GM21423 (cell line): Measurements from ENCODE around the gene NRXN2.
"Not testable (repeated sequence)": the region's sequence is repeated elsewhere in the genome, so short reads cannot be mapped to it uniquely, and the experiment has no call there.

Source experiments
- ATAC-seq: cut with Tn5 transposase; IDR thresholded peaks from one replicate; pipeline ENCODE4 v1.9.1; 2021; ENCODE audit warnings: mild to moderate bottlenecking, moderate library complexity; ENCODE audit not compliant: unreplicated experiment

NRXN2 gene

DNA sequence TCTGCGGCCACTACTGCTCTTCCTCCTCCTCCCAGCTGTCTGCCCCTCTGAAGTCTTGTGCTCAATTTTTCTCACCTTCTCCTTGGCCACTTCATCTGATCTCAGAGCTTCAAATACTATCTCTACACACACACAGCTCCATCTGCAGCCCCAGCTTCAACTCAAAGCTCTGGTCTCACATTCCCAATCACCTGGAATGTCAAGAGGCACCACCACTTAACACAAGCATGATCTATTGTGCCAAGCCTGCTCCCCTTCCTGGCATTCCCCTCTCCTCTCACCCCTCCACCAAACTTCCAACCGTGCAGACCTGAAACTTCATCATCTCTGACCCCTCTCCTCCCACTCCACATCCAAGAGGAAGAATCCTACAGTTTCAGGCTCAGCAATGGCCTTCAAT lies 17.5 kb downstream of the NRXN2 start:
- no peak for ATAC-seq

- no peak for ATAC-seq
These were observed 19.9 kb downstream of the NRXN2 start for GRCh38 chr11:64703048-64703447.

DNA sequence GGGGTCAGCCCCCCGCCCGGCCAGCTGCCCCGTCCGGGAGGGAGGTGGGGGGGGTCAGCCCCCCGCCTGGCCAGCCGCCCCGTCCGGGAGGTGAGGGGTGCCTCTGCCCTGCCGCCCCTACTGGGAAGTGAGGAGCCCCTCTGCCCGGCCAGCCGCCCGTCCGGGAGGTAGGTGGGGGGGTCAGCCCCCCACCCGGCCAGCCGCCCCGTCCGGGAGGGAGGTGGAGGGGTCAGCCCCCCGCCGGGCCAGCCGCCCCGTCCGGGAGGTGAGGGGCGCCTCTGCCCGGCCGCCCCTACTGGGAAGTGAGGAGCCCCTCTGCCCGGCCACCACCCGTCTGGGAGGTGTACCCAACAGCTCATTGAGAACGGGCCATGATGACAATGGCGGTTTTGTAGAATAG lies 21.0 kb downstream of the NRXN2 start:
- ATAC-seq, result not testable (repeated sequence)

GRCh38 chr11:64698427-64698826 lies 24.6 kb downstream of the NRXN2 start:
- ATAC-seq, result no peak

DNA sequence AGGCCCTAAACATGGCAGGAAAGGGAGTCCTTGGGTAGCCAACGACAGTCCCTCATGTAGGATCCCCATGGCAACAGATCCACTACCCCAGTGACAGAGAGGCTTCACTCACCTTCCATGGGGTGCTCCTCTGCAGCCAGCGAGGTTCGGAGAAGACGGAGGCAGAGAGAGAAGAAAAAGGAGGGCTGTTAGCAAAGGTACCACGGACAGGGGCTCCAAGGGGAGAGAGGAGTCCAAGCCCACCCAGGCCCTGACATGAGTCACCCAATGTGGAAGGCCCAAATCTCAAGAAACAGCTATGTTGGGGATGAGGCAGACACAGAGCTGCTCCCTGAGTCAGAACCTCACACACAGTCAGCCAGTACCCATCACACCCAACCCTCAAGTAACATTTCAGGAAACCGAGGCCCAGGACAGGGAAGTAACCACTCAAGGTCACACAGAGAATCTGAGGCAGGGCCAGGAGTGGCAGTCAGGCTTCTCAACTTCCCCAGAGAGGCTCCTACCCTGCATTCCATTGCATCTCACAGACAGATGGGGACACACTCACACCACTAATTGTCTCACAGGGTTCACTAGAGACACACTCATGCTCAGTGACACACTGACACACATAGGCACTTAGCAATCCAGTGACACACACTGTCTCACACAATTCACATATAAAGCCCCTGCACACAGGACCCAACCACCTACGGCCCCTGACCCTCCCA lies 25.2 kb downstream of the NRXN2 start:
- no peak for ATAC-seq

DNA sequence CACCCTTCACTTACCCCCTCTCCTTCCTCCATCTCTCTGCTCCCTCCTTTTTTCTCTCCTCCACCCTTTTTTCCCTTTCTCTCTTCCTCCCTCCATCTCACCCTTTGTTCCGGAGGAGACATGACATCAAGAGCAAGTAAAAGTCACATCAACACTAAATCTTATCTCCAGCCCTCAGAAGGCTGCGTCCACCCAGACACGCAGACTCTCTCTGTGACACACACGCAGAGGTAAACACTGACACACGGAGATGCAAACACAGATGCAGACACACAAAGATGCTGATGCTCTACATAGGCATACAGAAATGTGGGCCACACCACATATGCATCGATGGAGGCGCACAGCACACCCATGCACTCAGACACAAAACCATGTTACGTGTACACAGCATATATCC lies 27.0 kb downstream of the NRXN2 start:
- ATAC-seq, result no peak

- ATAC-seq, result no peak
These were observed 27.4 kb downstream of the NRXN2 start for GRCh38 chr11:64695548-64695947.

GRCh38 chr11:64694821-64695365 lies 28.1 kb downstream of the NRXN2 start:
- no peak for ATAC-seq

DNA sequence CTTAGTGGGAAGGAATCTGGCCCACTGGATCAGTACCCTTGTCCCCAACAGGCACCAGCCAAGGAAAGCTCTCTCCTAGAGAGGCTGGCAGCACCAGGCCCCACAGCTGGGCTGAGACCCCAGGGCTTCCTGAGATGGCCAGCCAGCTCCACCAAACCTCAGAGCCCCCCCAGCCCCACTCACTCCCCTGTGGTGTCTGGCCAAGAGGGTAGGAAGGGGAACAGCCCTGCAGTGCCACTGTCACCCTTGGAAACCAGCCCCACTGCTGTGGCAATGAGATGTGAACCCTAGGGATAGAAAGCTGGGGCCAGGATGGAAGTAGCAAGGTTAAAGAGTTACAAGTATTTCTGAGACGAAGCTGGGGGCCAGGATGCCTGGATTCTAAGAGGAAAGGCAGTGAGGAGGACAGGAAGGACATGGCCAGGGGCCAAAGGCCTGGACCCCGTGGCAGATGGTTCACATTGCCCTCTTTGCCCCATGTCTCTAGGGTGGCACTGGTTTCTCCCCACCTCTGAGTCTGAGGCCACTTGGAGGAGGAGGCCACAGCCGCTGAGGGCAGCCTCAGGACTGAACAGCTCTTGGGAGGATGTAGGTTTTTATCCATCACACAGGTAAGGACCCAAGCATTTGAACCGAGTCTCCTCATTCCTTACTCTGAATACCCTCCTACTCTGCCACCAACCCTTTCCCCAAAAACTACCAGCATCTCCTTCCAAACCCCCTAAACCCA lies 28.8 kb downstream of the NRXN2 start:
- ATAC-seq, result no peak

GRCh38 chr11:64692764-64693331 lies 30.1 kb downstream of the NRXN2 start:
- ATAC-seq, result no peak

- ATAC-seq, result no peak
These were observed 31.5 kb downstream of the NRXN2 start for GRCh38 chr11:64691543-64691942.

GRCh38 chr11:64690235-64690634 lies 32.8 kb downstream of the NRXN2 start:
- ATAC-seq, result no peak

DNA sequence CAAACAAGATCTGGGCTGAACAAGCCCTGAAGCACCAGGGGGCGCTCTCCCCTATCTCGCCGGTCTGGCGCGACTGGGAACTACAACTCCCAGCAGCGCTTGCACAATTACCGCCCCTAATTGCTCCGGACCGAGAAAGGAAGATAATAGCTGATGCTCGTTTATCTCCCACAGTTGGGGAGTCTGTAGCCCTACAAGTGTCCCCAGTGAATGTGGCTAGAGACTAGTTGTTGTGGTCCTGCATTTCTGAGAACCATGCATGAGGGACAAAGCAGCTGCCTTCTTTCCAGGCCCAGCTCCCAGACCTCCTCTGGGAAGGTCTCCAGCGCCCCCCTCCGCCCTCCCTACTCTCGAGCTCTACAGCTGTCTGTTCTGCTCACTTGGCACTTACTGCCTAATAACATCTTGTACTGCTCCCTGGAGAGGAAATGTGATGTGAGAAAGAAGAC lies 34.4 kb downstream of the NRXN2 start:
- peak; percentile 82 for ATAC-seq

GRCh38 chr11:64687643-64688533 lies 35.1 kb downstream of the NRXN2 start:
- ATAC-seq, result no peak

GRCh38 chr11:64687204-64687603 lies 35.8 kb downstream of the NRXN2 start:
- ATAC-seq, result no peak

DNA sequence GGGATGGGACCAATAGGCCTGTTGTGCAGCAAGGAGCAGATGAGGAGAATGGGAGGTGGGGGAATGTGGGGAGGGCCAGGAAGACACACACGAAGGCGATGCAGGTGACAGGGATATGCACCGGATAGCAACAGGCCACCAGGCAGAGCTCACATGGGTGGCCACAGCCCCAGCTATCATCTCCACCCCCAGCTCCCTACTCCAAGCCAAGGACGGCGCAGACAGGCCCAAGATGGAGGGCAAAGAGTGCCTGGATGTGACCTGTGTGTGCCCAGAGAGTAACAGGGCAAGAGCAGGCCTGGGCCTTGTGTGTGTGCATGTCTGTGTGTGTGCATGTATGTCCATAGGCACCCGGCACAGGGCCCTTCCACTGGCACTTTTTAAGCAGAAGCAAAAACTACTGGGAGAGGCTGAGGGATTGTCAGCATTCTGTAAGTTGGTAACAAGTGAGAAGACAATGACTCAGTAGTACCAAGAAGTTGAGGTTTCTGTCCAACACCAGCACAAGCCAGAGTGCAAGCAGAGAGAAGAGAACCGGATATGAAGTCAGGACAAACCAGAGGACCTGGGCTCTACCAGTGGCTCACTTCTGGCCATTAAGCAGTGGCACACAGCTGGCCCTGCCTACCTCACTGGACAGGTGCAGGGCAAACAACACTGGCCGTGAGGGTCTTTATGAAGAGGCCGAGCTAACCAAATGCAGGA lies 36.4 kb downstream of the NRXN2 start:
- no peak for ATAC-seq

DNA sequence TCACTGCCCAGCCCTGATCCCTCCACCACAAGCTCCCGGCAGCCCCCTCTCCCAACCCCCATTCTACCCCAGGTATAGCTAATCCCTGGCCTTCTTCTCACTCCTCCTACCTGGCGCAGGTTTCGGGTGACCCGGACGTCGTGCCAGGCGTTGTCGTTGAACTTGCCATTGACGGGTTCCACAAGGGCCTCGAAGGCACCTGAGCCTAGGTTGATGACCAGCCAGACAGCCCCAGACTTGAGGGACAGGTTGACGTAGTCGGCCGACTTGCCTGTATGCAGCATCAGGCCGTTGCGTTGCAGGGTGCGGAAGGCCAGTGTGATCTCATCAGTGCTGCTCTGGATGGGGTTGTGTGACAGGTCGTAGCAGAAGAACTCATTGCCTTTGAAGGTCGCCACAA lies 37.5 kb downstream of the NRXN2 start:
- no peak for ATAC-seq

DNA sequence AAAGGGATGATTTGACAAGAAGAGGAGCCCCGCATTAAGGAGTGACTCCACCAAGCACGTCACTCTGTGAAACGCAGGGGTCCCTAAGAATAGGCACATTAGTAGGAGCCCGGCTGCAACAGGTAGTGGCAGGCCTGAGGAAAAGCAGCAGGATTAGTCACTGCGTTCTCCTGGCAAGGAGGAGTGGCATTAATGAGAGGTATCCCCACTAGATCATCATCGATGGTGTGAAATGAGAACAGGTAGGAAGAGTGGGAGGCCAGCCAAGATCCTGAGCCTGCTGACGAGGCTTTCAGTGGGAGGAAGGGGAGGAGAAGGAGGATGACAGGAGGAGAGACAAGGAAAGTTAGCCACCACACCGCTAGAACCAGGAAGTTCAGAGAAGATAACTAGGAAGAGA lies 38.6 kb downstream of the NRXN2 start:
- no peak for ATAC-seq

DNA sequence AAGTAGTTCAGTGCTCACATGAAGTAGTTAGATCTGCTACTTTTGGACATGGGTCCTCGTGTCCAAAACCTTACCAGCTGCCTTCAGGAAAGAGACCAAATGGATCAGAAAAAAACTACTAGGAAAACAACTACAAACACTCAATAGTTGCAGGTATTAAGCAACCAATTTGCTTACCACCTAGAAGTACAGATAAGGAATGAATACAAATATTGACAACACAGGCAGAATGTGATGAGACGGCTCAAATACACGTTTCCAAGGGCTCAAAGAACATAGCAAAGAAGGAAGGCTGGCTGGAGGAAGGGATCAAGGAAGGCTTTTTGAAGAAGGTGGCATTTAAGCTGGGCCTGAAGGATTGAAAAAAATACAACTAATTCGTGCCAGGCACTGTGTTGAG lies 41.8 kb downstream of the NRXN2 start:
- no peak for ATAC-seq

DNA sequence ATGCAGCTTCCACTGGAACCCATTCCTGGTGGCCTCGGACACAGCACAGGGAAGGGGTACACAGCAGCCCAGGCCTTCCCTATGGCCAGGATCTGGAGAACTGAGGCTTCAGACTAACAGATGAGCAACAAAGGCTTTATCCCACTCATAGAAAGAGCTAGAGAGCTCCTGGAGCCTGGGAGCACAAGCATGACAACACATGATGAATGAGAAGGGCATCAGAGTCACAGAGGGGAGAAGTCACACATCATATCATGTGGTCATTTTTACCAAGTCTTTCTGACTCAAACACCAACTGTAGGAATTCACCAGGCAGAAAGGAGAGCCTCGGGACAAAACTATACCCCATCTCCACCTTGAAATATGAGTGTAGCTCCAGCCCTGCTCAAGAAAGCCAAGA lies 43.2 kb downstream of the NRXN2 start:
- no peak for ATAC-seq
